ENCODE results near the gene NCK1. TPM values are rescaled to one million over a fixed set of nuclear protein-coding genes. Genes with fewer than 3 reads are reported as not detected.

Gene NCK1
- total and polyA plus RNA-seq, 2 of the 13 experiments (the other 11 are each of a cell fraction or from before 2014, with no cell fraction given) = 14.7 to 30.4 TPM

DNA sequence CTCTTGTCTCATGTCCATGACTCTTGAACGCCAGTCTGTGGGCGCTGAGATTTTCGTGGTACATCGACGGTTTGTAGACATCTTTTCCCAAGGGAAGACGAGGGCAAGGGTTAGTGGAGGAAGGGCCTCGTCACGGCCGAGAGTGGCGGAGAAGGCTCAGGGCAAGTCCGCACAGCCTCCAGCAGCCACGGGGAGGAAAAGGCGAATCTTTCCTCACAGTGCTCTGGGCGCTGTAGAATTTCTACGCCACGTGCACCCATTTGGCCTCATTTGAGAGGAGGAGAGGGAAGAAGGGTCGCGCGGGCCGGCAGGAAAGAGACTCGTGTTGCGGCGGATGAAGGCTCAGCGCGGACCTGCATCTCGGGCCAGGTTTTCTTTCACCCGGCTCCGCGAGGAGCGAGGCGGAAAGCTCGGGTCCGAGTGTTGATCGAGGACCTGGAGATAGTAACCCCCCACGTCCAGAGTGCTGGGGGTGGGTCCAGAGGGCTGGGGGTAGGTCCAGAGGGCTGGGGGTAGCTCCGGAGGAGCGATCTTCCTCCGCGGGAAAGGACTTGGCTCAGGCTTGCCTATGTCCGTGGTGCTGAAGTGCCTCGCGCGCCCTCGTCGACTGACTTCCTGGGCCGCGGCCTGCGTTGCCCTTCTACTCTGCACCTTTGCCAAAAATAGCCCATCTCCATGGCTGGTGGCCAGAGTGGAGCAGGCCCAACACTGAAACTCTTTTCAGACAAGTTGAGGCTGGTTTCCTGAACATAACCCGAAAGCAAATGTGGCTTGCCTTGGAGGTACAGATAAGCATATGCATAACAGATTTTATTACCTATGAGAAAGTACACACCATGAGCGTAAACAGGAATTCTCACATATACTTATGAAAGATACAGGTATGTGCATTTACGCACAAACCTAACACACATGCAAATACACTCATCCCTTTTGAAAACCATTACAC lies 42.0 kb upstream of the NCK1 start (continued):
- no peak for TF ChIP-seq ZNF850 (CRISPR knock-in tag; conservative IDR thresholded peaks at IDR 0.05)
- 0 out of 2 replicates have a peak, but pooled peaks have one; percentile 73 for TF ChIP-seq ZNF878 (CRISPR knock-in tag; IDR thresholded peaks at IDR 0.05)
- 0 out of 2 replicates have a peak, but pooled peaks have one; percentile 40 for TF ChIP-seq SNAPC2 (CRISPR knock-in tag; IDR thresholded peaks at IDR 0.05)
- no peak for TF ChIP-seq RFXAP (CRISPR knock-in tag; IDR thresholded peaks at IDR 0.05; ENCODE audit: borderline replicate concordance)
- no peak for TF ChIP-seq CREB1 (IDR thresholded peaks at IDR 0.05)
- no peak; the same call in 1 of the 2 replicates for TF ChIP-seq CREB1 (CRISPR knock-in tag; IDR thresholded peaks at IDR 0.05)
- TF ChIP-seq, protein P1, sequence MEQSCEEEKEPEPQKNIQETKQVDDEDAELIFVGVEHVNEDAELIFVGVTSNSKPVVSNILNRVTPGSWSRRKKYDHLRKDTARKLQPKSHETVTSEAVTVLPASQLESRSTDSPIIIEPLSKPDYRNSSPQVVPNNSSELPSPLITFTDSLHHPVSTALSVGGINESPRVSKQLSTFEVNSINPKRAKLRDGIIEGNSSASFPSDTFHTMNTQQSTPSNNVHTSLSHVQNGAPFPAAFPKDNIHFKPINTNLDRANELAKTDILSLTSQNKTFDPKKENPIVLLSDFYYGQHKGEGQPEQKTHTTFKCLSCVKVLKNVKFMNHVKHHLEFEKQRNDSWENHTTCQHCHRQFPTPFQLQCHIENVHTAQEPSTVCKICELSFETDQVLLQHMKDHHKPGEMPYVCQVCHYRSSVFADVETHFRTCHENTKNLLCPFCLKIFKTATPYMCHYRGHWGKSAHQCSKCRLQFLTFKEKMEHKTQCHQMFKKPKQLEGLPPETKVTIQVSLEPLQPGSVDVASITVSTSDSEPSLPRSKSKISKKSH (CRISPR knock-in tag; IDR thresholded peaks at IDR 0.05; ENCODE audit: borderline replicate concordance) = no peak
- TF ChIP-seq, protein P2, sequence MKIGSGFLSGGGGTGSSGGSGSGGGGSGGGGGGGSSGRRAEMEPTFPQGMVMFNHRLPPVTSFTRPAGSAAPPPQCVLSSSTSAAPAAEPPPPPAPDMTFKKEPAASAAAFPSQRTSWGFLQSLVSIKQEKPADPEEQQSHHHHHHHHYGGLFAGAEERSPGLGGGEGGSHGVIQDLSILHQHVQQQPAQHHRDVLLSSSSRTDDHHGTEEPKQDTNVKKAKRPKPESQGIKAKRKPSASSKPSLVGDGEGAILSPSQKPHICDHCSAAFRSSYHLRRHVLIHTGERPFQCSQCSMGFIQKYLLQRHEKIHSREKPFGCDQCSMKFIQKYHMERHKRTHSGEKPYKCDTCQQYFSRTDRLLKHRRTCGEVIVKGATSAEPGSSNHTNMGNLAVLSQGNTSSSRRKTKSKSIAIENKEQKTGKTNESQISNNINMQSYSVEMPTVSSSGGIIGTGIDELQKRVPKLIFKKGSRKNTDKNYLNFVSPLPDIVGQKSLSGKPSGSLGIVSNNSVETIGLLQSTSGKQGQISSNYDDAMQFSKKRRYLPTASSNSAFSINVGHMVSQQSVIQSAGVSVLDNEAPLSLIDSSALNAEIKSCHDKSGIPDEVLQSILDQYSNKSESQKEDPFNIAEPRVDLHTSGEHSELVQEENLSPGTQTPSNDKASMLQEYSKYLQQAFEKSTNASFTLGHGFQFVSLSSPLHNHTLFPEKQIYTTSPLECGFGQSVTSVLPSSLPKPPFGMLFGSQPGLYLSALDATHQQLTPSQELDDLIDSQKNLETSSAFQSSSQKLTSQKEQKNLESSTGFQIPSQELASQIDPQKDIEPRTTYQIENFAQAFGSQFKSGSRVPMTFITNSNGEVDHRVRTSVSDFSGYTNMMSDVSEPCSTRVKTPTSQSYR (CRISPR knock-in tag; IDR thresholded peaks at IDR 0.05; ENCODE audit: borderline replicate concordance) = no peak
- 0 out of 2 replicates have a peak, but pooled peaks have one; percentile 22 for TF ChIP-seq HOXA5 (CRISPR knock-in tag; IDR thresholded peaks at IDR 0.05)
- TF ChIP-seq RCOR2 (CRISPR knock-in tag; IDR thresholded peaks at IDR 0.05) = no peak
- no peak for TF ChIP-seq PTBP1 (IDR thresholded peaks at IDR 0.05; ENCODE audit: low read depth, low read length, poor library complexity, severe bottlenecking)
- TF ChIP-seq, protein P3, sequence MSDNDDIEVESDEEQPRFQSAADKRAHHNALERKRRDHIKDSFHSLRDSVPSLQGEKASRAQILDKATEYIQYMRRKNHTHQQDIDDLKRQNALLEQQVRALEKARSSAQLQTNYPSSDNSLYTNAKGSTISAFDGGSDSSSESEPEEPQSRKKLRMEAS (IDR thresholded peaks at IDR 0.05) = peak; percentile 64
- no peak for TF ChIP-seq YEATS4 (CRISPR knock-in tag; IDR thresholded peaks at IDR 0.05; ENCODE audit: borderline replicate concordance)
- TF ChIP-seq ZNF761 (CRISPR knock-in tag; conservative IDR thresholded peaks at IDR 0.05) = 0 out of 2 replicates have a peak, but pooled peaks have one; percentile 49
- TF ChIP-seq, protein P4, sequence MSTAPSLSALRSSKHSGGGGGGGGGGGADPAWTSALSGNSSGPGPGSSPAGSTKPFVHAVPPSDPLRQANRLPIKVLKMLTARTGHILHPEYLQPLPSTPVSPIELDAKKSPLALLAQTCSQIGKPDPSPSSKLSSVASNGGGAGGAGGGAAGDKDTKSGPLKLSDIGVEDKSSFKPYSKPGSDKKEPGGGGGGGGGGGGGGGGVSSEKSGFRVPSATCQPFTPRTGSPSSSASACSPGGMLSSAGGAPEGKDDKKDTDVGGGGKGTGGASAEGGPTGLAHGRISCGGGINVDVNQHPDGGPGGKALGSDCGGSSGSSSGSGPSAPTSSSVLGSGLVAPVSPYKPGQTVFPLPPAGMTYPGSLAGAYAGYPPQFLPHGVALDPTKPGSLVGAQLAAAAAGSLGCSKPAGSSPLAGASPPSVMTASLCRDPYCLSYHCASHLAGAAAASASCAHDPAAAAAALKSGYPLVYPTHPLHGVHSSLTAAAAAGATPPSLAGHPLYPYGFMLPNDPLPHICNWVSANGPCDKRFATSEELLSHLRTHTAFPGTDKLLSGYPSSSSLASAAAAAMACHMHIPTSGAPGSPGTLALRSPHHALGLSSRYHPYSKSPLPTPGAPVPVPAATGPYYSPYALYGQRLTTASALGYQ (CRISPR knock-in tag; IDR thresholded peaks at IDR 0.05) = no peak
- TF ChIP-seq ZNF354B (CRISPR knock-in tag; IDR thresholded peaks at IDR 0.05) = 0 out of 2 replicates have a peak, but pooled peaks have one; percentile 47
- TF ChIP-seq, protein P5, sequence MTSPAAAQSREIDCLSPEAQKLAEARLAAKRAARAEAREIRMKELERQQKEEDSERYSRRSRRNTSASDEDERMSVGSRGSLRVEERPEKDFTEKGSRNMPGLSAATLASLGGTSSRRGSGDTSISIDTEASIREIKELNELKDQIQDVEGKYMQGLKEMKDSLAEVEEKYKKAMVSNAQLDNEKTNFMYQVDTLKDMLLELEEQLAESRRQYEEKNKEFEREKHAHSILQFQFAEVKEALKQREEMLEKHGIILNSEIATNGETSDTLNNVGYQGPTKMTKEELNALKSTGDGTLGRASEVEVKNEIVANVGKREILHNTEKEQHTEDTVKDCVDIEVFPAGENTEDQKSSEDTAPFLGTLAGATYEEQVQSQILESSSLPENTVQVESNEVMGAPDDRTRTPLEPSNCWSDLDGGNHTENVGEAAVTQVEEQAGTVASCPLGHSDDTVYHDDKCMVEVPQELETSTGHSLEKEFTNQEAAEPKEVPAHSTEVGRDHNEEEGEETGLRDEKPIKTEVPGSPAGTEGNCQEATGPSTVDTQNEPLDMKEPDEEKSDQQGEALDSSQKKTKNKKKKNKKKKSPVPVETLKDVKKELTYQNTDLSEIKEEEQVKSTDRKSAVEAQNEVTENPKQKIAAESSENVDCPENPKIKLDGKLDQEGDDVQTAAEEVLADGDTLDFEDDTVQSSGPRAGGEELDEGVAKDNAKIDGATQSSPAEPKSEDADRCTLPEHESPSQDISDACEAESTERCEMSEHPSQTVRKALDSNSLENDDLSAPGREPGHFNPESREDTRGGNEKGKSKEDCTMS (CRISPR knock-in tag; conservative IDR thresholded peaks at IDR 0.05) = no peak
- no peak for TF ChIP-seq KDM6A (CRISPR knock-in tag; IDR thresholded peaks at IDR 0.05; ENCODE audit: low read depth)
- no peak for TF ChIP-seq KLF9 (CRISPR knock-in tag; IDR thresholded peaks at IDR 0.05; ENCODE audit: low read depth)
- TF ChIP-seq KDM3A (CRISPR knock-in tag; IDR thresholded peaks at IDR 0.05; ENCODE audit: low read depth) = no peak
